GM12878 (cell line): ENCODE results near the gene AGXT. TPM values are rescaled to one million over a fixed set of nuclear protein-coding genes. Genes with fewer than 3 reads are reported as not detected.

Source experiments
- CBFB ChIP-seq: IDR thresholded peaks from 2 replicates; pipeline ENCODE4 v1.6.1; 2016; ENCODE audit warnings: antibody characterized with exemption, low read depth
- CEBPB ChIP-seq, 2 experiments: fragments of 150-350 bp in 1 of 2; IDR thresholded peaks; 2 replicates each; pipeline ENCODE4 v1.6.1; 2012 to 2014; ENCODE audit warnings: low read depth in 2 of 2, low read length in 2 of 2, borderline replicate concordance in 1 of 2, inconsistent platforms in 1 of 2
- CTCF ChIP-seq, 3 experiments: IDR thresholded peaks in 2 of 3; conservative IDR thresholded peaks in 1 of 3; 2 replicates each; pipeline ENCODE4 v1.5.1; 2011; ENCODE audit warnings: low read depth in 3 of 3, low read length in 3 of 3, mild to moderate bottlenecking in 3 of 3, control low read depth in 2 of 3, moderate library complexity in 2 of 3, inconsistent platforms in 1 of 3, mixed read lengths in 1 of 3; ENCODE audit not compliant: control insufficient read depth in 2 of 3, insufficient read depth in 1 of 3; ENCODE audit errors: extremely low read depth in 1 of 3
- E2F4 ChIP-seq: IDR thresholded peaks from 2 replicates; pipeline ENCODE4 v1.6.1; 2012; ENCODE audit warnings: low read depth, low read length, improper control_type of control experiment
- PRDM15 ChIP-seq: fragments of 450-650 bp; formaldehyde crosslinking; IDR thresholded peaks from 2 replicates; pipeline ENCODE4 v1.4.0; 2020; ENCODE audit warnings: mild to moderate bottlenecking, moderate library complexity
- RAD21 ChIP-seq: IDR thresholded peaks from 2 replicates; pipeline ENCODE4 v1.6.1; 2011; ENCODE audit warnings: mild to moderate bottlenecking, low read depth, low read length, moderate library complexity; ENCODE audit not compliant: insufficient read depth
- RUNX3 ChIP-seq: IDR thresholded peaks from 2 replicates; pipeline ENCODE4 v1.6.1; 2012; ENCODE audit warnings: low read length, inconsistent platforms
- SMARCA5 ChIP-seq: fragments of 450-650 bp; IDR thresholded peaks from 2 replicates; pipeline ENCODE4 v1.6.1; 2017; ENCODE audit warnings: mild to moderate bottlenecking
- SP1 ChIP-seq: IDR thresholded peaks from one replicate; pipeline ENCODE4 v1.6.1; 2011; ENCODE audit warnings: low read depth, low read length
- WRNIP1 ChIP-seq: IDR thresholded peaks from 2 replicates; pipeline ENCODE4 v1.6.1; 2011; ENCODE audit warnings: low read depth, low read length, improper control_type of control experiment, borderline replicate concordance
- ZNF592 ChIP-seq: fragments of 450-650 bp; IDR thresholded peaks from 2 replicates; pipeline ENCODE4 v1.6.1; 2017; ENCODE audit warnings: mild to moderate bottlenecking, moderate library complexity
- polyA plus RNA-seq, 11 experiments: library from polyadenylated mRNA; depleted of rRNA in 4 of 11; unstranded in 6 of 11; stranded (reverse) in 5 of 11; fragments of >200 nt; fragmentation: Nextera tagmentation in 4 of 11; fragmentation: Illumina TruSeq in 1 of 11; extraction: Ambion mirVana in 4 of 11; extraction: Trizol in 1 of 11; gene quantifications; 1 replicate in 1 of 11; 2 replicates in 10 of 11; pipeline versions ENCODE4 v1.2.1 to v1.2.3, GENCODE V29; 2011 to 2016; ENCODE audit warnings: inconsistent platforms in 2 of 11, missing spikeins in 2 of 11, low read depth in 1 of 11
- total RNA-seq, 4 experiments: library from RNA; depleted of rRNA in 3 of 4; stranded (reverse); fragments of >200 nt in 3 of 4; fragmentation: Illumina TruSeq in 1 of 4; extraction: Trizol in 1 of 4; gene quantifications; 2 replicates each; pipeline versions ENCODE4 v1.2.1 to v1.2.3, GENCODE V29; 2013 to 2021

The AGXT gene
- total and polyA plus RNA-seq, 10 of the 15 experiments (the other 5 are each of a cell fraction or from before 2014, with no cell fraction given): 0.18 TPM; not detected in 9

DNA sequence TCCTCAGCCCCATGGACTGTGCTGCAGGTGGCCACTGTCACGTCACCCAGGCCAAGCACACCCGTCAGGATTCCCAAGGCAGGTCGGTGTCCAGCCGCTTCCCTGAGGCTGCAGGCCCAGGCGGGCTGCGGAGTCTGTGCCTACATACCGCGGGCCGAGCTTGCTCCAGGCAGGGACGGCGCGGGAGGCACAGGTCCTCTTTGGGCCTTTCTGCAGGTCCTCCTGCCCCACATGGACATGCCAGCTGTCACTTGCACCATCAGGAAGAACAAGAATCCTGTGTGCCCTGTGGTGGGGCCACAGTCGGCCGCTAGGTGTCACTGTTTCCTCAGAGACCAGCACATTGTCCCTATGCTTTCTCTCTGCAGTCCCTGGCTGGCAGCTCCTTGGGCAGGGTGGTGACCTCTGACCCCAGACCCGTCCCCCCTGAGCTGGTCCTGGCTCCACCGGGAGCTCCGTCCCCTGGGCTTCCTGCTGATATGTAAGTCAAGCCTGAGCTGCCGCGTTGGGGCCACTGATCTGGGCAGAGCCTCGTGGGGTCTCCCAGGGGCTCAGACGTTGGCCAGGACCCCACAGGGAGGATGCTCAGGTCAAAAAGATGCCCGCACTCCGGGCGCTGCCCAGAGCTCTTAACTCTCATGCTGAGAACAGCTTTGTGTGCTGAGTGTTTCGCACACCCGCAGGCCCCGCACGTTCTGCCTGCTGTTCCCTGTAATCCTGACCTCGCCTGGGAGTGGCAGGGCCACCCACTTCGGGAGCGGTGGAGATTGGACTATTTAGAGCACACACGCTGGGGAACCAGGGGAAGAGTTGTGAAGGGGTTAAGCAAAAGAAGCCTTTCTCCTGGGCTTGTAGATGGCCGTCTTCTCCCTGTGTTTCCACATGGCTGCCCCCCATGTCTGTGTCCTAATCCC lies 17.3 kb upstream of the AGXT start (continued):
- no peak for TF ChIP-seq ZNF592
- peak; percentile 46; the same call in 1 of the 2 replicates for TF ChIP-seq SMARCA5
- TF ChIP-seq SP1: no peak
- TF ChIP-seq E2F4: 0 out of 2 replicates have a peak, but pooled peaks have one; percentile 25
- peak; percentile 94 to 95 (median 94); a peak in 5 of 6 replicates for TF ChIP-seq CTCF (IDR thresholded peaks at IDR 0.05 in 2 of 3, conservative IDR thresholded peaks at IDR 0.05 in 1 of 3; ENCODE audit: control insufficient read depth in 2 of 3, extremely low read depth in 1 of 3, insufficient read depth in 1 of 3, low read depth in 3 of 3, low read length in 3 of 3)
- TF ChIP-seq CEBPB (IDR thresholded peaks at IDR 0.05; ENCODE audit: borderline replicate concordance in 1 of 2, low read depth in 2 of 2, low read length in 2 of 2): no peak
- peak; percentile 56 for TF ChIP-seq RUNX3
- no peak for TF ChIP-seq PRDM15
- TF ChIP-seq RAD21: peak; percentile 90
- 0 out of 2 replicates have a peak, but pooled peaks have one; percentile 39 for TF ChIP-seq WRNIP1
- peak; percentile 26; the same call in 1 of the 2 replicates for TF ChIP-seq CBFB
